Left renal pelvis (tissue), 4 donors: ENCODE results near the gene SP7. TPM values are rescaled to one million over a fixed set of nuclear protein-coding genes. Genes with fewer than 3 reads are reported as not detected.
"Not testable (repeated sequence)": the region's sequence is repeated elsewhere in the genome, so short reads cannot be mapped to it uniquely, and the experiment has no call there.

Source experiments
- DNase-seq, 4 donors: peaks; one replicate each; pipeline ENCODE4 v3.0.0-alpha.2; 2013; ENCODE audit warnings: low read depth in 4 of 4, low spot score in 3 of 4
- polyA plus RNA-seq, 4 donors: library from polyadenylated mRNA; unstranded; fragments of 120-200 nt; gene quantifications; one replicate each; pipeline ENCODE4 v1.2.1, GENCODE V29; 2013; ENCODE audit not compliant: insufficient read length in 4 of 4

The SP7 gene
- under 1 TPM; 0.17 to 0.27 (median 0.24) TPM for polyA plus RNA-seq

- no peak for DNase-seq
Measured at GRCh38 chr12:53336181-53336681, at the start of gene SP7. Gene SP7 (minus strand): TSS chr12:53336354. CDS start chr12:53335646, 708 bp downstream.

- DNase-seq, result no peak
Measured at GRCh38 chr12:53383258-53383657, 47.1 kb upstream of the SP7 start.

- no peak for DNase-seq
Measured at GRCh38 chr12:53381731-53382630, 45.8 kb upstream of the SP7 start.

GRCh38 chr12:53380794-53381730 lies 44.9 kb upstream of the SP7 start:
- DNase-seq, result no peak

GRCh38 chr12:53380104-53380793 lies 44.1 kb upstream of the SP7 start, which contains the start of gene SP1:
Gene SP1 (plus strand): TSS chr12:53380176. CDS start chr12:53380292, 116 bp downstream.
- DNase-seq, result peak; percentile 70 to 81 (median 76)

GRCh38 chr12:53379389-53380103 lies 43.4 kb upstream of the SP7 start:
- peak; percentile 100 for DNase-seq

GRCh38 chr12:53378724-53379388 lies 42.7 kb upstream of the SP7 start:
- peak in 1 of 4 donors; percentile 50 for DNase-seq

GRCh38 chr12:53378222-53378621 lies 42.1 kb upstream of the SP7 start:
- no peak for DNase-seq

- no peak for DNase-seq
Measured at GRCh38 chr12:53376747-53377146, 40.6 kb upstream of the SP7 start.

- not testable (repeated sequence) for DNase-seq
Measured at GRCh38 chr12:53374277-53374676, 38.1 kb upstream of the SP7 start.

- DNase-seq, result not testable (repeated sequence)
Measured at GRCh38 chr12:53373554-53374133, 37.5 kb upstream of the SP7 start.

GRCh38 chr12:53365245-53365904 lies 29.2 kb upstream of the SP7 start:
- DNase-seq, result no peak

GRCh38 chr12:53361638-53362037 lies 25.5 kb upstream of the SP7 start:
- DNase-seq, result not testable (repeated sequence)

GRCh38 chr12:53358836-53359419 lies 22.8 kb upstream of the SP7 start:
- no peak for DNase-seq

GRCh38 chr12:53355121-53355520 lies 19.0 kb upstream of the SP7 start:
- DNase-seq, result no peak

- DNase-seq, result no peak
Measured at GRCh38 chr12:53353257-53353655, 17.1 kb upstream of the SP7 start.

GRCh38 chr12:53352331-53353256 lies 16.4 kb upstream of the SP7 start:
- peak; percentile 76 to 82 (median 80) for DNase-seq
